GM12878 (cell line): Measurements from ENCODE around the gene ADRA2C. TPM values are rescaled to one million over a fixed set of nuclear protein-coding genes. Genes with fewer than 3 reads are reported as not detected.

ENCODE experiments used
- ATAC-seq: fragments of 200-7000 bp; cut with Tn5 transposase; 3 replicates; pipeline ENCODE4 v1.9.1; 2020; ENCODE audit warnings: mild to moderate bottlenecking, moderate library complexity
- BruUV-seq: library from RNA; stranded (reverse); fragments of 400-500 nt; replicated peaks from 2 replicates; lab custom pipeline; 2021; lab: Mats Ljungman, UMichigan
- CTCF ChIA-PET: fragments of 300-600 bp; sonication (Branson Sonifier 250); formaldehyde crosslinking; extraction: SDS; loops from one replicate; lab custom pipeline; 2021; ENCODE audit warnings: inconsistent platforms; lab: Yijun Ruan, JAX
- POLR2A ChIA-PET: fragments of 350-600 bp; formaldehyde crosslinking; extraction: SDS; loops from one replicate; lab custom pipeline; 2021; ENCODE audit warnings: inconsistent platforms; lab: Charles Lee
- RAD21 ChIA-PET: fragments of 300-600 bp; sonication (Branson Sonifier 250); formaldehyde crosslinking; loops from one replicate; lab custom pipeline; 2023; ENCODE audit warnings: antibody characterized with exemption; ENCODE audit not compliant: unreplicated experiment; lab: Charles Lee
- SMC1A ChIA-PET: fragments of 300-600 bp; sonication (Branson Sonifier 250); formaldehyde crosslinking; loops from one replicate; lab custom pipeline; 2023; ENCODE audit not compliant: unreplicated experiment, uncharacterized antibody; lab: Charles Lee
- DNase-seq: peaks from one replicate; pipeline ENCODE4 v3.0.0-alpha.2; 2011; ENCODE audit warnings: low read depth, low spot score
- FAIRE-seq: peaks from 3 replicates; lab custom pipeline; 2011; peaks lifted over from hg19 to GRCh38; lab: Jason Lieb, UNC
- H2AFZ ChIP-seq: 2 replicates; pipeline ENCODE4 v1.6.0; 2011; ENCODE audit warnings: low read depth, low read length, control low read depth; ENCODE audit not compliant: control insufficient read depth
- H3K27ac ChIP-seq: 2 replicates; pipeline ENCODE4 v1.5.1; 2011; ENCODE audit warnings: control low read depth; ENCODE audit not compliant: control insufficient read depth, insufficient read depth
- H3K27me3 ChIP-seq, 2 experiments: replicated peaks in 1 of 2; 2 replicates each; pipeline versions ENCODE4 v1.6.0 to v1.6.1; 2011; ENCODE audit warnings: low read length in 1 of 2; ENCODE audit not compliant: control insufficient read depth in 2 of 2, insufficient read depth in 2 of 2
- H3K36me3 ChIP-seq, 2 experiments: 2 replicates each; pipeline ENCODE4 v1.5.1; 2011; ENCODE audit warnings: low read length in 1 of 2; ENCODE audit not compliant: control insufficient read depth in 2 of 2, insufficient read depth in 2 of 2
- H3K4me1 ChIP-seq: 2 replicates; pipeline ENCODE4 v1.6.1; 2011; ENCODE audit warnings: mild to moderate bottlenecking, low read length, moderate library complexity, mixed read lengths; ENCODE audit not compliant: control insufficient read depth, insufficient read depth
- H3K4me2 ChIP-seq: 2 replicates; pipeline ENCODE4 v1.6.0; 2011; ENCODE audit warnings: control low read depth; ENCODE audit not compliant: control insufficient read depth, insufficient read depth
- H3K4me3 ChIP-seq: fragments of 200-600 bp; sonication (generic); 2 replicates; pipeline ENCODE4 v1.5.1; 2016
- H3K79me2 ChIP-seq: 2 replicates; pipeline ENCODE4 v1.6.0; 2011; ENCODE audit warnings: low read length; ENCODE audit not compliant: control insufficient read depth, insufficient read depth
- H3K9ac ChIP-seq: 2 replicates; pipeline ENCODE4 v1.8.0; 2011; ENCODE audit warnings: low read length, control low read depth, mixed read lengths; ENCODE audit not compliant: control insufficient read depth, insufficient read depth
- H3K9me3 ChIP-seq: replicated peaks from 3 replicates; pipeline ENCODE4 v1.5.1; 2011; ENCODE audit warnings: mild to moderate bottlenecking, low read length; ENCODE audit not compliant: control insufficient read depth, insufficient read depth
- H4K20me1 ChIP-seq: 2 replicates; pipeline ENCODE4 v1.6.0; 2011; ENCODE audit not compliant: control insufficient read depth, insufficient read depth
- HDAC2 ChIP-seq: fragments of 200-600 bp; sonication (generic); IDR thresholded peaks from 2 replicates; pipeline ENCODE4 v1.6.1; 2017
- HSF1 ChIP-seq: fragments of 150-350 bp; IDR thresholded peaks from 2 replicates; pipeline ENCODE4 v1.6.1; 2014; ENCODE audit warnings: mild to moderate bottlenecking, low read depth, low read length
- PBX3 ChIP-seq: IDR thresholded peaks from 2 replicates; pipeline ENCODE4 v1.6.1; 2011; ENCODE audit warnings: mild to moderate bottlenecking, low read depth, low read length, moderate library complexity; ENCODE audit not compliant: insufficient replicate concordance
- SP1 ChIP-seq: IDR thresholded peaks from one replicate; pipeline ENCODE4 v1.6.1; 2011; ENCODE audit warnings: low read depth, low read length
- SPI1 ChIP-seq: IDR thresholded peaks from 2 replicates; pipeline ENCODE4 v1.6.1; 2011; ENCODE audit warnings: low read depth, mild to moderate bottlenecking, low read length, moderate library complexity, borderline replicate concordance; ENCODE audit not compliant: insufficient read depth
- ZNF687 ChIP-seq: fragments of 450-650 bp; IDR thresholded peaks from 2 replicates; pipeline ENCODE4 v1.6.1; 2017; ENCODE audit warnings: mild to moderate bottlenecking, moderate library complexity
- ZSCAN29 ChIP-seq: fragments of 450-650 bp; IDR thresholded peaks from 2 replicates; pipeline ENCODE4 v1.6.1; 2017; ENCODE audit warnings: mild to moderate bottlenecking, moderate library complexity
- WGBS: methylation state at CpG from one replicate; pipeline ENCODE4 v1.1.6; 2016; ENCODE audit warnings: low lambda C conversion rate; ENCODE audit not compliant: insufficient replicate concordance, insufficient coverage; ENCODE audit errors: missing lambda C conversion rate; 5-methylcytosine and 5-hydroxymethylcytosine counted together
- in situ Hi-C: fragments of 300-500 bp; cut with MboI; formaldehyde crosslinking; loops from 9 replicates; pipeline ENCODE4 v1.14.3; 2018; ENCODE audit warnings: mixed read lengths
- intact Hi-C: fragments of 100-400 bp; cut with micrococcal nuclease; formaldehyde crosslinking; loops from one replicate; pipeline ENCODE4 v1.14.2; 2022; ENCODE audit not compliant: unreplicated experiment
- polyA plus RNA-seq, 11 experiments: library from polyadenylated mRNA; depleted of rRNA in 4 of 11; unstranded in 6 of 11; stranded (reverse) in 5 of 11; fragments of >200 nt; fragmentation: Nextera tagmentation in 4 of 11; fragmentation: Illumina TruSeq in 1 of 11; extraction: Ambion mirVana in 4 of 11; extraction: Trizol in 1 of 11; gene quantifications; 1 replicate in 1 of 11; 2 replicates in 10 of 11; pipeline versions ENCODE4 v1.2.1 to v1.2.3, GENCODE V29; 2011 to 2016; ENCODE audit warnings: inconsistent platforms in 2 of 11, missing spikeins in 2 of 11, low read depth in 1 of 11
- total RNA-seq, 4 experiments: library from RNA; depleted of rRNA in 3 of 4; stranded (reverse); fragments of >200 nt in 3 of 4; fragmentation: Illumina TruSeq in 1 of 4; extraction: Trizol in 1 of 4; gene quantifications; 2 replicates each; pipeline versions ENCODE4 v1.2.1 to v1.2.3, GENCODE V29; 2013 to 2021

ADRA2C gene
- total and polyA plus RNA-seq, 10 of the 15 experiments (the other 5 are each of a cell fraction or from before 2014, with no cell fraction given): 0.15 TPM; not detected in 9

- Histone ChIP-seq H3K79me2 (no peaks in the 10 kb centered on the region), H3K4me2 (no peak overlapping the region), H4K20me1 (no peaks in the 10 kb centered on the region), H2AFZ (no peak overlapping the region), H3K36me3 (no peaks in the 10 kb centered on the region), H3K27ac (no peak overlapping the region), H3K4me3 (no peak overlapping the region), H3K9me3 (no peaks in the 10 kb centered on the region), H3K27me3 (no peaks in the 10 kb centered on the region; a peak in 1 of 4 replicates), H3K4me1 (no peaks in the 10 kb centered on the region), H3K9ac (no peak overlapping the region)
- ATAC-seq (no peak), FAIRE-seq (no peak), DNase-seq (no peak)
- RAD21 ChIA-PET: no interaction called here
- CTCF ChIA-PET: no interaction called here
- in situ Hi-C loops (no loop called here), intact Hi-C loops (no loop called here)
- WGBS: 23% methylated on average over 13 of the region's 13 CpGs
- TF ChIP-seq PBX3: no peak
- no TSS peak for BruUV-seq
- POLR2A ChIA-PET: no interaction called here
- SMC1A ChIA-PET: no interaction called here
Observed at GRCh38 chr4:3777669-3778068, 11.5 kb downstream of the ADRA2C start.

- no peak for DNase-seq
- no peaks in the 10 kb centered on the region for H3K4me1 ChIP-seq
- no peaks in the 10 kb centered on the region for H3K9me3 ChIP-seq
- no peak for FAIRE-seq
- no peak overlapping the region for H2AFZ ChIP-seq
- no peak overlapping the region for H3K9ac ChIP-seq
- RAD21 ChIA-PET: no interaction called here
- no peak for ATAC-seq
- H3K27me3 ChIP-seq: no peaks in the 10 kb centered on the region; a peak in 1 of 4 replicates
- no peak overlapping the region for H3K4me2 ChIP-seq
- no peak overlapping the region for H3K4me3 ChIP-seq
- no peak for TF ChIP-seq SPI1
- no peak for TF ChIP-seq HSF1
- TF ChIP-seq ZSCAN29: no peak
- no peak for TF ChIP-seq ZNF687
- no peak for TF ChIP-seq HDAC2
- no peak for TF ChIP-seq SP1
- TF ChIP-seq, all 136 proteins: peak for 0
- ChIA-PET POLR2A (no interaction called here), CTCF (no interaction called here), SMC1A (no interaction called here)
- Histone ChIP-seq H3K79me2 (no peaks in the 10 kb centered on the region), H3K27ac (no peak overlapping the region), H4K20me1 (no peaks in the 10 kb centered on the region), H3K36me3 (no peaks in the 10 kb centered on the region)
- BruUV-seq: no TSS peak
- WGBS: 15% methylated on average over 6 of the region's 6 CpGs
- in situ Hi-C loops: no loop called here
- intact Hi-C loops: no loop called here
Observed at GRCh38 chr4:3779509-3779908, 13.3 kb downstream of the ADRA2C start.
